ENCODE data around the gene CLIP2.

- no peak for TF ChIP-seq CTCF (IDR thresholded peaks at IDR 0.05)
- no peak for TF ChIP-seq POLR2AphosphoS5 (IDR thresholded peaks at IDR 0.05)
- no peak for TF ChIP-seq POLR2A (IDR thresholded peaks at IDR 0.05; ENCODE audit: low read depth)
Observed at GRCh38 chr7:74428023-74428422, 138.8 kb downstream of the CLIP2 start.

All from esophagus muscularis mucosa (tissue), 3 donors.